Type B pancreatic cell (in vitro differentiated cells): ENCODE results near the gene NME4. TPM values are rescaled to one million over a fixed set of nuclear protein-coding genes. Genes with fewer than 3 reads are reported as not detected.
A peak's percentile ranks its signal among the peaks of the same experiment; 100 is the strongest.

Experiments
- DNase-seq: peaks from one replicate; pipeline ENCODE4 v3.0.0; 2021; ENCODE audit warnings: mixed read lengths; ENCODE audit not compliant: unreplicated experiment; ENCODE audit errors: extremely low spot score
- H3K27ac Mint-ChIP-seq: 2 replicates; pipeline ENCODE4 v1.8.0; 2021; ENCODE audit warnings: mild to moderate bottlenecking, mixed read lengths
- H3K27me3 Mint-ChIP-seq: 2 replicates; pipeline ENCODE4 v1.8.0; 2021; ENCODE audit warnings: mixed read lengths
- H3K36me3 Mint-ChIP-seq: 2 replicates; pipeline ENCODE4 v1.8.0; 2021; ENCODE audit warnings: mixed read lengths
- H3K4me1 Mint-ChIP-seq: one replicate; pipeline ENCODE4 v1.8.0; 2021; ENCODE audit warnings: mixed read lengths; ENCODE audit not compliant: unreplicated experiment
- H3K4me3 Mint-ChIP-seq: 2 replicates; pipeline ENCODE4 v1.8.0; 2021; ENCODE audit warnings: mild to moderate bottlenecking, mixed read lengths
- H3K9me3 Mint-ChIP-seq: 2 replicates; pipeline ENCODE4 v1.8.0; 2021; ENCODE audit warnings: mixed read lengths
- total RNA-seq: library from RNA; stranded (reverse); gene quantifications from 2 replicates; pipeline ENCODE4 v1.2.1, GENCODE V29; 2021; ENCODE audit warnings: low replicate concordance
- TF ChIP-seq, protein P1 (sequence below): fragments of 200-600 bp; sonication (generic); conservative IDR thresholded peaks from 2 replicates; pipeline ENCODE4 v1.5.0; 2021; ENCODE audit warnings: antibody characterized with exemption, mild to moderate bottlenecking

Gene NME4
- total RNA-seq, 1 donor from 2014 or later = 166 TPM

DNA sequence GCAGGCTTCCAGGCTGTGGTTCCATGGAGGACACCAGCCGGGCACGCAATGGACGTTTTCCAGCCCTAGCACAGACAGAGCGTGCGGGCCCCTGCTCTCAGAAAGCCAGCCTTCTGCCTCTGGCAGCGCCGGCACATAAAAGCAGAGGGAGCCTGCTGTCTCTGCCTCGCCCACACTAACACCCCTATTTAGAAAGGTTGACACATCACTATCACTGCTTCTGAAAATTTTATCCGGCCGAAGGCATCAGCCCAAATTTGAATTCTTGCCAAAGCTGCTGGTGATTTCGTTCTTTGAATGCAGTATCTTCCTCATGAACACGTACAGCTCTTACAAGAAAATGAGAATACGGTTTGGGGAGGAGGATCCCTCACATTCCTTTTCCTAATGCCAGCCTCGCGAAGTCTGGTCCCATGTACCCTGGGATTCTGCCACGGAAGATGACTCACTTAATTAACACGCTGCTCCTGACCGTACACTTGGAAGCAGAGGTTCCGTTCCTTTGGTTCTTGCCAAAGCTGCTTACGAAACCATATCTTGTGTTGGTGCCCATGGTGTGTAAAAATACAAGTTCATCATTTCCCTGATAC is 27.1 kb downstream of the NME4 start:
- peaks cover 19% of the 10 kb centered on the region for H3K27me3 Mint-ChIP-seq
- TF ChIP-seq, protein P1, sequence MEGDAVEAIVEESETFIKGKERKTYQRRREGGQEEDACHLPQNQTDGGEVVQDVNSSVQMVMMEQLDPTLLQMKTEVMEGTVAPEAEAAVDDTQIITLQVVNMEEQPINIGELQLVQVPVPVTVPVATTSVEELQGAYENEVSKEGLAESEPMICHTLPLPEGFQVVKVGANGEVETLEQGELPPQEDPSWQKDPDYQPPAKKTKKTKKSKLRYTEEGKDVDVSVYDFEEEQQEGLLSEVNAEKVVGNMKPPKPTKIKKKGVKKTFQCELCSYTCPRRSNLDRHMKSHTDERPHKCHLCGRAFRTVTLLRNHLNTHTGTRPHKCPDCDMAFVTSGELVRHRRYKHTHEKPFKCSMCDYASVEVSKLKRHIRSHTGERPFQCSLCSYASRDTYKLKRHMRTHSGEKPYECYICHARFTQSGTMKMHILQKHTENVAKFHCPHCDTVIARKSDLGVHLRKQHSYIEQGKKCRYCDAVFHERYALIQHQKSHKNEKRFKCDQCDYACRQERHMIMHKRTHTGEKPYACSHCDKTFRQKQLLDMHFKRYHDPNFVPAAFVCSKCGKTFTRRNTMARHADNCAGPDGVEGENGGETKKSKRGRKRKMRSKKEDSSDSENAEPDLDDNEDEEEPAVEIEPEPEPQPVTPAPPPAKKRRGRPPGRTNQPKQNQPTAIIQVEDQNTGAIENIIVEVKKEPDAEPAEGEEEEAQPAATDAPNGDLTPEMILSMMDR = no peak
- no peaks in the 10 kb centered on the region for H3K9me3 Mint-ChIP-seq
- peak overlapping the region; percentile 82 for H3K4me3 Mint-ChIP-seq
- peaks cover 5% of the 10 kb centered on the region for H3K36me3 Mint-ChIP-seq
- H3K27ac Mint-ChIP-seq = peak overlapping the region; percentile 23
- peaks cover 20% of the 10 kb centered on the region for H3K4me1 Mint-ChIP-seq
- no peak for DNase-seq

DNA sequence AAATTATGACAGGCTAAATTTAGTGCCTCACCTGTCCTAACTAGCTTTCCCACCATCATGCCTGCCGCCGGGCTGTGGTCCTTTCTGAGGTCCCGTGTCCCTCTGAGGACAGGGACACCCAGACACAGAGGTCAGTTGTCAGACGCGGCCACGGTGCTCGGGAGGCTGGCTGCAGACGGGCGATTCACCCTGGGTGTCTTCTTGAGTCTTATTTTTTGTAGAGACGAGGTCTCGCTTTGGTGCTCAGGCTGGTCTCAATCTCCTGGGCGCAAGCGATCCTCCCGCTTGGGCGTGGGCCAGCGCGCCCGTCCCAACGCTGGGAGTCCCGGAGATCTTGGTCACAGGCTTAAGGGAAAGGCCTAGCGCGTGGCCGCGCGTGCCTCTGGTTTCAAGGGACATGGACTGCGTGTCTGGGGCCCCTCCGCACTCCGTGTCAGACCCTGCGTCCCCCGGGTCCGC is 27.7 kb downstream of the NME4 start:
- peaks cover 19% of the 10 kb centered on the region for H3K27me3 Mint-ChIP-seq
- H3K4me3 Mint-ChIP-seq = peak overlapping the region; percentile 82
- peaks cover 21% of the 10 kb centered on the region for H3K4me1 Mint-ChIP-seq
- DNase-seq = no peak
- H3K9me3 Mint-ChIP-seq = no peaks in the 10 kb centered on the region
- H3K36me3 Mint-ChIP-seq = peaks cover 5% of the 10 kb centered on the region
- peak overlapping the region; percentile 23 for H3K27ac Mint-ChIP-seq
- TF ChIP-seq, protein P1 = no peak

DNA sequence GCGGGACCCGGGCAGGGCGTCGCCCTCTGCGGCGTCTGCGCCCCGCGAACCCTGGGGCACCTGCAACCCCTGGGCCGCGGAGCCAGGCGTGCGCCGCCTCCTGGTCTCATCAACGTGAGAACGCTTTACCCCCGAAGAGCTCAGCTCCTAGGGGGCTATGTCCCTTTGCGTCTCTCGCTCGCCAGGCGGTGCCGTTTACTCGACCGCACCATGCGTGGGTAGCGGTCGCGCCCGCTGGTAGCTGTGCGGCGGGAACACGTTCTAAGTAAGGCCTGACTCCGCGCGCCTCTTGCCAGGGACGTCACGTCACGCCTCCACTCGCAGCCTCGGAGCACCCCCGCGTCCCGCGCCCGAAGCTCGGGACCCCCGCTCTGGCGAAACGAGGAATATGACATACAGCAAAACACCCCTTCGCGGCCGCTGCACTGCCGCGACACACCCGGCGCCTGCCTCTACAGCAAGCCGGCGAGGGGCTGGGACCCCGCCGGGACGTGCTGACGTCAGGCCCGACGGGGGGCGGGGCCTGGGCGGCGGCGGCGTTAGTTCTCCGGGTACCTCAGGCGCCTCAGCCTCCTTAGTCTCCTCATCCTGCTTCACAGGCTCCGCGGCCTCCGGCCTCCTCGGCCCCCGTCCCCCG is 28.2 kb downstream of the NME4 start, which contains the start of gene RAB11FIP3:
TSS of gene RAB11FIP3 (plus strand) at position 568 of the 637 bp plus-strand sequence. CDS start 358 bp downstream, outside the sequence.
- Mint-ChIP-seq H3K4me3 (peak within 1 kb of the TSS; percentile 88), H3K27ac (peak within 1 kb of the TSS; percentile 87), H3K27me3 (peaks cover 19% of the 10 kb centered on the region), H3K9me3 (no peaks in the 10 kb centered on the region), H3K36me3 (peaks cover 5% of the 10 kb centered on the region), H3K4me1 (peaks cover 25% of the 10 kb centered on the region)
- TF ChIP-seq, protein P1 = peak; percentile 46
- peak; percentile 86 for DNase-seq

DNA sequence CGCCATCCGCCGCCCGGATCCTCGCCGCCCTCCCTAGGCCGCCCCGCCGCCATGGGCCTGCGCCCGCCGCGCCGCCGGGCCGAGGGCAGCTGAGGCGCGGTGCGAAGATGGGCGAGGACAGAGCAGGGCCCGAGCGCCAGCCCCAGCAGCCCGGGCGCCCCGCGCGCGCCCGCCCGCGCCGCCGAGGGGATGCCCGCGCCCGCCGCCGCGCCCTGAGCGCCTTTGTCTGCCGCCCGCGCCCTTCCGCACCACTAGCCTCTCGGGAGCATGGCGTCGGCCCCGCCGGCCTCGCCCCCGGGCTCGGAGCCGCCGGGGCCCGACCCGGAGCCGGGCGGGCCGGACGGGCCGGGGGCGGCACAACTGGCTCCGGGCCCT is 28.7 kb downstream of the NME4 start:
- Mint-ChIP-seq H3K9me3 (no peaks in the 10 kb centered on the region), H3K27ac (no peak overlapping the region), H3K27me3 (peaks cover 18% of the 10 kb centered on the region), H3K36me3 (peaks cover 6% of the 10 kb centered on the region), H3K4me1 (peaks cover 25% of the 10 kb centered on the region), H3K4me3 (peak overlapping the region; percentile 87)
- no peak for DNase-seq
- TF ChIP-seq, protein P1 = no peak

DNA sequence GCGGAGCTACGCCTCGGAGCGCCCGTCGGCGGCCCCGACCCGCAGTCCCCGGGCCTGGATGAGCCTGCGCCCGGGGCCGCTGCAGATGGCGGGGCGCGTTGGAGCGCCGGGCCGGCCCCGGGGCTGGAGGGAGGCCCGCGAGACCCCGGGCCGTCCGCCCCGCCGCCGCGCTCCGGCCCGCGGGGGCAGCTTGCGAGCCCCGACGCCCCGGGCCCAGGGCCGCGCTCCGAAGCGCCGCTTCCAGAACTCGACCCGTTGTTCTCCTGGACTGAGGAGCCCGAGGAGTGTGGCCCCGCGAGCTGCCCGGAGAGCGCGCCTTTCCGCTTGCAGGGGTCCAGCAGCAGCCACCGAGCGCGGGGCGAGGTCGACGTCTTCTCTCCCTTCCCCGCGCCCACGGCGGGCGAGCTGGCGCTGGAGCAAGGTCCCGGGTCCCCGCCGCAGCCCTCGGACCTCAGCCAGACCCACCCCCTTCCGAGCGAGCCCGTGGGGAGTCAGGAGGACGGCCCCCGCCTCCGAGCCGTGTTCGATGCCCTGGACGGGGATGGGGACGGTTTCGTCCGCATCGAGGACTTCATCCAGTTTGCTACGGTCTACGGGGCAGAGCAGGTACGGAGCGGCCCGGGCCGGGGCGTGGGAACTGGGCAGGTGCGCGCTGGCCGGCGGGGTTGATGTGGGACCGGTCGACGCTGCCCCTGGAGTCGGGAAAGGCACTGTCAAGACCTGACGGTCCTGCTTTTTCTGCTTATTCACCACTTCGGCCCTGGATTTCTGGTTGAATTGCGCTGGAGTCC is 29.3 kb downstream of the NME4 start:
- no peaks in the 10 kb centered on the region for H3K9me3 Mint-ChIP-seq
- peaks cover 14% of the 10 kb centered on the region for H3K27me3 Mint-ChIP-seq
- peak overlapping the region; percentile 88 for H3K4me3 Mint-ChIP-seq
- H3K4me1 Mint-ChIP-seq = peaks cover 29% of the 10 kb centered on the region
- no peak for DNase-seq
- peak overlapping the region; percentile 87 for H3K27ac Mint-ChIP-seq
- TF ChIP-seq, protein P1 = no peak
- H3K36me3 Mint-ChIP-seq = peaks cover 9% of the 10 kb centered on the region
